H1 (cell line): Measurements from ENCODE around the gene C1orf21.

Source experiments
- CTCF ChIP-seq, 3 experiments: IDR thresholded peaks; 1 replicate in 2 of 3; 2 replicates in 1 of 3; pipeline versions ENCODE4 v1.5.1 to v1.6.1; 2011; ENCODE audit warnings: low read length in 3 of 3, mild to moderate bottlenecking in 3 of 3, inconsistent platforms in 2 of 3, low read depth in 1 of 3, moderate library complexity in 1 of 3; ENCODE audit not compliant: insufficient read depth in 1 of 3; ENCODE audit errors: control extremely low read depth in 1 of 3
- EP300 ChIP-seq, 2 experiments: IDR thresholded peaks; 1 replicate in 1 of 2; 2 replicates in 1 of 2; pipeline ENCODE4 v1.6.1; 2011 to 2012; ENCODE audit warnings: low read depth in 2 of 2, low read length in 2 of 2, mild to moderate bottlenecking in 2 of 2, borderline replicate concordance in 1 of 2, inconsistent platforms in 1 of 2, moderate library complexity in 1 of 2
- GABPA ChIP-seq: IDR thresholded peaks from 2 replicates; pipeline ENCODE4 v1.6.1; 2011; ENCODE audit warnings: mild to moderate bottlenecking, low read length, moderate library complexity, borderline replicate concordance; ENCODE audit not compliant: insufficient read depth
- NRF1 ChIP-seq: IDR thresholded peaks from 2 replicates; pipeline ENCODE4 v1.6.1; 2011; ENCODE audit warnings: mild to moderate bottlenecking, low read depth, low read length, improper control_type of control experiment
- POLR2AphosphoS5 ChIP-seq: IDR thresholded peaks from 2 replicates; pipeline ENCODE4 v1.6.1; 2011; ENCODE audit warnings: low read depth, low read length
- TAF7 ChIP-seq: optimal IDR thresholded peaks from 2 replicates; pipeline ENCODE3; 2011; ENCODE audit warnings: low read depth, mild to moderate bottlenecking, inconsistent platforms, low read length, moderate library complexity, borderline replicate concordance

GRCh38 chr1:184625271-184625670 is 238.4 kb downstream of the C1orf21 start:
- TF ChIP-seq CTCF (IDR thresholded peaks at IDR 0.05; ENCODE audit: control extremely low read depth in 1 of 3, insufficient read depth in 1 of 3, low read depth in 1 of 3, low read length in 3 of 3), result no peak
- TF ChIP-seq TAF7, result no peak
- no peak for TF ChIP-seq EP300 (IDR thresholded peaks at IDR 0.05; ENCODE audit: borderline replicate concordance in 1 of 2, low read depth in 2 of 2, low read length in 2 of 2)
- TF ChIP-seq NRF1, result no peak
- TF ChIP-seq GABPA, result no peak
- TF ChIP-seq POLR2AphosphoS5, result no peak
